ENCODE measurements around the gene BCAT1. TPM values are rescaled to one million over a fixed set of nuclear protein-coding genes. Genes with fewer than 3 reads are reported as not detected.
"Not testable (repeated sequence)": the region's sequence is repeated elsewhere in the genome, so short reads cannot be mapped to it uniquely, and the experiment has no call there.

The BCAT1 gene
- total RNA-seq, 1 experiment from 2014 or later: 183 TPM

DNA sequence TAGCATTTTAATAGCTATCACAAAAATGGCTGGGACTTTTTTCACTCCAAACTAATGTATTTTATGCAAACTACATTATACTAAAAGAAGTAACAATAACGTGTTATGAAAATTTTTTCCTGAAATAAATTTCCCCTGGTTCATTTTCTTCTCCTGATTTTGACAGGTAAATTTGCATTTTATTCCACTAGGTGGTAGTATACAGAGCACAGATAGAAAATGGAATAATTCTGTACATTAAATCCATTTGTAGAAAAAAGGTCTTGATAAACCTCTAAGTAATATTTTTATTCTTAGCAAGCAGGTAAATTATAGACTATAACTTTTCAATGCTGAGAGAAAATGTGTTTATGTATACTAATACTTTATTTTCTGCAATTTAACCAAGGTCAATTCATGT, 96.5 kb downstream of the BCAT1 start:
- Histone ChIP-seq H3K9ac (ENCODE audit: low read length) (no peak overlapping the region), H3K27ac (ENCODE audit: low read length) (peak overlapping the region; percentile 29; the same call in 1 of the 2 replicates), H4K20me1 (ENCODE audit: insufficient read depth, low read depth, low read length) (no peaks in the 10 kb centered on the region), H3K27me3 (ENCODE audit: low read length) (no peaks in the 10 kb centered on the region), H3K4me1 (ENCODE audit: low read length) (peaks cover 51% of the 10 kb centered on the region), H2AFZ (ENCODE audit: low read length) (no peak overlapping the region), H3K4me3 (ENCODE audit: low read length) (no peak overlapping the region), H3K4me2 (ENCODE audit: low read depth, low read length, poor library complexity, severe bottlenecking) (peak overlapping the region; percentile 41), H3K9me2 (replicated peaks; ENCODE audit: insufficient read depth, low read length) (no peaks in the 10 kb centered on the region), H3K79me2 (ENCODE audit: low read length) (peaks cover 31% of the 10 kb centered on the region), H3K9me3 (ENCODE audit: low read length) (no peaks in the 10 kb centered on the region), H3K36me3 (ENCODE audit: insufficient read depth, low read length) (no peaks in the 10 kb centered on the region)
- DNase-seq: peak; percentile 52

- not testable (repeated sequence) for H3K9ac ChIP-seq (ENCODE audit: low read length); H2AFZ ChIP-seq (ENCODE audit: low read length); H3K36me3 ChIP-seq (ENCODE audit: insufficient read depth, low read length); H3K9me2 ChIP-seq (replicated peaks; ENCODE audit: insufficient read depth, low read length); DNase-seq; H4K20me1 ChIP-seq (ENCODE audit: insufficient read depth, low read depth, low read length); H3K9me3 ChIP-seq (ENCODE audit: low read length); H3K27me3 ChIP-seq (ENCODE audit: low read length); H3K4me3 ChIP-seq (ENCODE audit: low read length)
- peaks cover 51% of the 10 kb centered on the region for H3K4me1 ChIP-seq (ENCODE audit: low read length)
- H3K79me2 ChIP-seq (ENCODE audit: low read length): peaks cover 31% of the 10 kb centered on the region
- peak overlapping the region; percentile 29; the same call in 1 of the 2 replicates for H3K27ac ChIP-seq (ENCODE audit: low read length)
- H3K4me2 ChIP-seq (ENCODE audit: low read depth, low read length, poor library complexity, severe bottlenecking): peak overlapping the region; percentile 41
These were observed 97.0 kb downstream of the BCAT1 start for GRCh38 chr12:24851883-24852282.

GRCh38 chr12:24851341-24851740, 97.6 kb downstream of the BCAT1 start:
- H3K4me3 ChIP-seq (ENCODE audit: low read length): no peak overlapping the region
- H3K27ac ChIP-seq (ENCODE audit: low read length): peak overlapping the region; percentile 29; the same call in 1 of the 2 replicates
- H3K36me3 ChIP-seq (ENCODE audit: insufficient read depth, low read length): no peaks in the 10 kb centered on the region
- H3K79me2 ChIP-seq (ENCODE audit: low read length): peaks cover 31% of the 10 kb centered on the region
- H3K9me3 ChIP-seq (ENCODE audit: low read length): no peaks in the 10 kb centered on the region
- no peak overlapping the region for H3K9ac ChIP-seq (ENCODE audit: low read length)
- H3K27me3 ChIP-seq (ENCODE audit: low read length): no peaks in the 10 kb centered on the region
- peak overlapping the region; percentile 41 for H3K4me2 ChIP-seq (ENCODE audit: low read depth, low read length, poor library complexity, severe bottlenecking)
- H2AFZ ChIP-seq (ENCODE audit: low read length): no peak overlapping the region
- H3K9me2 ChIP-seq (replicated peaks; ENCODE audit: insufficient read depth, low read length): no peaks in the 10 kb centered on the region
- H4K20me1 ChIP-seq (ENCODE audit: insufficient read depth, low read depth, low read length): no peaks in the 10 kb centered on the region
- DNase-seq: no peak
- peaks cover 51% of the 10 kb centered on the region for H3K4me1 ChIP-seq (ENCODE audit: low read length)

- no peaks in the 10 kb centered on the region for H3K9me3 ChIP-seq (ENCODE audit: low read length)
- H3K36me3 ChIP-seq (ENCODE audit: insufficient read depth, low read length): no peaks in the 10 kb centered on the region
- H3K4me3 ChIP-seq (ENCODE audit: low read length): no peak overlapping the region
- no peak overlapping the region for H2AFZ ChIP-seq (ENCODE audit: low read length)
- no peak overlapping the region for H3K9ac ChIP-seq (ENCODE audit: low read length)
- no peak overlapping the region for H3K4me2 ChIP-seq (ENCODE audit: low read depth, low read length, poor library complexity, severe bottlenecking)
- H3K27ac ChIP-seq (ENCODE audit: low read length): no peak overlapping the region
- H3K27me3 ChIP-seq (ENCODE audit: low read length): no peaks in the 10 kb centered on the region
- H3K79me2 ChIP-seq (ENCODE audit: low read length): peaks cover 26% of the 10 kb centered on the region
- peaks cover 51% of the 10 kb centered on the region for H3K4me1 ChIP-seq (ENCODE audit: low read length)
- no peaks in the 10 kb centered on the region for H3K9me2 ChIP-seq (replicated peaks; ENCODE audit: insufficient read depth, low read length)
- DNase-seq: no peak
- no peaks in the 10 kb centered on the region for H4K20me1 ChIP-seq (ENCODE audit: insufficient read depth, low read depth, low read length)
These were observed 98.4 kb downstream of the BCAT1 start for GRCh38 chr12:24850496-24850895.

DNA sequence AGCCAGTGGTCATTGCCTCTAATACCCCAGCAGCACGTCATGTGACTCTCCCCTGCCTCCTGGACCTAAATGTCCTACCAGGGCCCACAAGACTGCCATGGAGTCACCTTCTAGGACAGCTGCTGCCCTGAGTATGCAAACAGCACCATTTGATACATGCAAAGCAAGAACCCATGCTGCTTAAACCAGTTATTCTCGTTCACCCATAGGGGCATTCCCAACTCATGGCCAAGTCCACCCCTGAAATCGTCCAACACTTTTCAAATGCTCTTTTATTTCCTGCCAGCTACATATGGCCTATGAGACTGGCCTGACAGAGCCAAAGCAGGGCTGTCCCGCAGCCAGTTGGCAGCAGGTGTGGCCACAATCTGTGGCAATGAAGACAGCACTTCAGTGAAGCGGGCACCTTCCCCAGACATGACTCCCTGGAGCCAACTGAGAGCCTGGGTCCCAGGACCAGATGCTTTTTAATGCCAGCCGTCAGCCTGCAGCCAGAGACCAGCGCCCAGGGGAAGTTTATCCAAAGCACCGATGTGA, 99.9 kb downstream of the BCAT1 start:
- Histone ChIP-seq H3K4me1 (ENCODE audit: low read length) (peaks cover 41% of the 10 kb centered on the region), H2AFZ (ENCODE audit: low read length) (no peak overlapping the region), H3K9me3 (ENCODE audit: low read length) (no peaks in the 10 kb centered on the region), H4K20me1 (ENCODE audit: insufficient read depth, low read depth, low read length) (no peaks in the 10 kb centered on the region), H3K27ac (ENCODE audit: low read length) (no peak overlapping the region), H3K36me3 (ENCODE audit: insufficient read depth, low read length) (no peaks in the 10 kb centered on the region), H3K27me3 (ENCODE audit: low read length) (no peaks in the 10 kb centered on the region), H3K9me2 (replicated peaks; ENCODE audit: insufficient read depth, low read length) (no peaks in the 10 kb centered on the region), H3K4me2 (ENCODE audit: low read depth, low read length, poor library complexity, severe bottlenecking) (no peak overlapping the region), H3K9ac (ENCODE audit: low read length) (no peak overlapping the region), H3K79me2 (ENCODE audit: low read length) (peaks cover 21% of the 10 kb centered on the region), H3K4me3 (ENCODE audit: low read length) (no peak overlapping the region)
- no peak for DNase-seq

- Histone ChIP-seq H3K4me3 (ENCODE audit: low read length) (no peak overlapping the region), H3K79me2 (ENCODE audit: low read length) (peaks cover 13% of the 10 kb centered on the region), H3K9ac (ENCODE audit: low read length) (no peak overlapping the region), H3K9me2 (replicated peaks; ENCODE audit: insufficient read depth, low read length) (no peaks in the 10 kb centered on the region), H3K9me3 (ENCODE audit: low read length) (no peaks in the 10 kb centered on the region), H2AFZ (ENCODE audit: low read length) (no peak overlapping the region), H3K4me1 (ENCODE audit: low read length) (peaks cover 25% of the 10 kb centered on the region), H3K4me2 (ENCODE audit: low read depth, low read length, poor library complexity, severe bottlenecking) (no peak overlapping the region), H3K27me3 (ENCODE audit: low read length) (no peaks in the 10 kb centered on the region), H3K27ac (ENCODE audit: low read length) (no peak overlapping the region), H4K20me1 (ENCODE audit: insufficient read depth, low read depth, low read length) (no peaks in the 10 kb centered on the region), H3K36me3 (ENCODE audit: insufficient read depth, low read length) (peaks cover 10% of the 10 kb centered on the region; the same call in 1 of the 2 replicates)
- DNase-seq: no peak
These were observed 102.2 kb downstream of the BCAT1 start for GRCh38 chr12:24846689-24847088.

GRCh38 chr12:24845615-24846014, 103.3 kb downstream of the BCAT1 start:
- no peaks in the 10 kb centered on the region for H3K9me3 ChIP-seq (ENCODE audit: low read length)
- H3K27ac ChIP-seq (ENCODE audit: low read length): no peak overlapping the region
- H3K9ac ChIP-seq (ENCODE audit: low read length): no peak overlapping the region
- no peak for DNase-seq
- H3K4me2 ChIP-seq (ENCODE audit: low read depth, low read length, poor library complexity, severe bottlenecking): no peak overlapping the region
- H4K20me1 ChIP-seq (ENCODE audit: insufficient read depth, low read depth, low read length): no peaks in the 10 kb centered on the region
- H3K9me2 ChIP-seq (replicated peaks; ENCODE audit: insufficient read depth, low read length): no peaks in the 10 kb centered on the region
- H3K79me2 ChIP-seq (ENCODE audit: low read length): peaks cover 4% of the 10 kb centered on the region; the same call in 1 of the 2 replicates
- peaks cover 17% of the 10 kb centered on the region; the same call in 1 of the 2 replicates for H3K36me3 ChIP-seq (ENCODE audit: insufficient read depth, low read length)
- H3K27me3 ChIP-seq (ENCODE audit: low read length): no peaks in the 10 kb centered on the region
- H3K4me1 ChIP-seq (ENCODE audit: low read length): peaks cover 16% of the 10 kb centered on the region
- H2AFZ ChIP-seq (ENCODE audit: low read length): no peak overlapping the region
- H3K4me3 ChIP-seq (ENCODE audit: low read length): no peak overlapping the region

- Histone ChIP-seq H3K27me3 (ENCODE audit: low read length) (no peaks in the 10 kb centered on the region), H3K79me2 (ENCODE audit: low read length) (no peaks in the 10 kb centered on the region), H3K9me3 (ENCODE audit: low read length) (no peaks in the 10 kb centered on the region), H3K4me1 (ENCODE audit: low read length) (peaks cover 3% of the 10 kb centered on the region), H3K9me2 (replicated peaks; ENCODE audit: insufficient read depth, low read length) (no peaks in the 10 kb centered on the region), H3K9ac (ENCODE audit: low read length) (no peak overlapping the region), H3K4me2 (ENCODE audit: low read depth, low read length, poor library complexity, severe bottlenecking) (no peak overlapping the region), H2AFZ (ENCODE audit: low read length) (no peak overlapping the region), H3K4me3 (ENCODE audit: low read length) (no peak overlapping the region), H3K27ac (ENCODE audit: low read length) (no peak overlapping the region), H4K20me1 (ENCODE audit: insufficient read depth, low read depth, low read length) (no peaks in the 10 kb centered on the region), H3K36me3 (ENCODE audit: insufficient read depth, low read length) (peaks cover 33% of the 10 kb centered on the region; the same call in 1 of the 2 replicates)
- DNase-seq: no peak
These were observed 108.7 kb downstream of the BCAT1 start for GRCh38 chr12:24840046-24840800.

All from Karpas-422 (cell line).